OCI-LY7 (cell line): Measurements from ENCODE around the gene LAMB3. TPM values are rescaled to one million over a fixed set of nuclear protein-coding genes. Genes with fewer than 3 reads are reported as not detected.

Experiments used
- BruUV-seq: library from RNA; stranded (reverse); fragments of 400-500 nt; replicated peaks from 2 replicates; lab custom pipeline; 2021; lab: Mats Ljungman, UMichigan
- CTCF ChIA-PET: fragments of 300-600 bp; sonication (Branson Sonifier 250); formaldehyde crosslinking; loops from one replicate; lab custom pipeline; 2022; ENCODE audit warnings: antibody characterized with exemption; ENCODE audit not compliant: unreplicated experiment; lab: Charles Lee
- POLR2A ChIA-PET: fragments of 300-600 bp; sonication (Branson Sonifier 250); formaldehyde crosslinking; loops from one replicate; lab custom pipeline; 2022; ENCODE audit warnings: antibody characterized with exemption; lab: Charles Lee
- DNase-seq: peaks from one replicate; pipeline ENCODE4 v3.0.0-alpha.2; 2015; ENCODE audit warnings: low spot score
- H2AFZ ChIP-seq: fragments of 200-600 bp; sonication (generic), shearing (Covaris generic); 2 replicates; pipeline ENCODE4 v1.6.1; 2014; ENCODE audit warnings: mild to moderate bottlenecking, antibody characterized with exemption, low read length, moderate library complexity
- H3K27ac ChIP-seq: fragments of 200-600 bp; sonication (generic); 2 replicates; pipeline ENCODE4 v1.5.1; 2014; ENCODE audit warnings: mixed run types, low read depth, mild to moderate bottlenecking, moderate library complexity, low read length, inconsistent platforms; ENCODE audit not compliant: poor library complexity, severe bottlenecking
- H3K36me3 ChIP-seq: fragments of 200-600 bp; sonication (generic); 2 replicates; pipeline ENCODE4 v1.6.1; 2014; ENCODE audit warnings: mild to moderate bottlenecking, antibody characterized with exemption, low read length, moderate library complexity, mixed read lengths; ENCODE audit not compliant: insufficient read depth
- H3K4me1 ChIP-seq: fragments of 200-600 bp; sonication (generic); 2 replicates; pipeline ENCODE4 v1.5.1; 2014; ENCODE audit warnings: mild to moderate bottlenecking, low read length; ENCODE audit not compliant: insufficient read depth, poor library complexity, severe bottlenecking
- H3K4me2 ChIP-seq: fragments of 200-600 bp; sonication (generic); 2 replicates; pipeline ENCODE4 v1.6.1; 2014; ENCODE audit warnings: mild to moderate bottlenecking, low read length
- H3K4me3 ChIP-seq: fragments of 200-600 bp; sonication (generic); 2 replicates; pipeline ENCODE4 v1.5.1; 2014; ENCODE audit warnings: mild to moderate bottlenecking, low read depth, low read length; ENCODE audit not compliant: poor library complexity, severe bottlenecking
- H3K79me2 ChIP-seq: fragments of 200-600 bp; sonication (generic); 2 replicates; pipeline ENCODE4 v1.6.1; 2016; ENCODE audit warnings: low read depth, mild to moderate bottlenecking, low read length, moderate library complexity, mixed read lengths; ENCODE audit not compliant: insufficient read depth
- H3K9me2 ChIP-seq: fragments of 200-600 bp; sonication (generic); 2 replicates; pipeline ENCODE4 v1.6.1; 2016; ENCODE audit warnings: mild to moderate bottlenecking, low read length, mixed read lengths; ENCODE audit not compliant: insufficient read depth
- H3K9me3 ChIP-seq: fragments of 200-600 bp; sonication (generic); 2 replicates; pipeline ENCODE4 v1.6.1; 2014; ENCODE audit warnings: mild to moderate bottlenecking, mixed run types, low read length, mixed read lengths
- H4K20me1 ChIP-seq: fragments of 200-600 bp; sonication (generic); 2 replicates; pipeline ENCODE4 v1.6.1; 2014; ENCODE audit warnings: mild to moderate bottlenecking, antibody characterized with exemption, low read length, moderate library complexity, mixed read lengths; ENCODE audit not compliant: insufficient read depth
- EZH2phosphoT487 ChIP-seq: fragments of 200-600 bp; sonication (generic); IDR thresholded peaks from 2 replicates; pipeline ENCODE4 v1.6.1; 2018; ENCODE audit warnings: low read depth, borderline replicate concordance, mild to moderate bottlenecking, mixed run types, antibody characterized with exemption, low read length, moderate library complexity, mixed read lengths
- intact Hi-C: fragments of 100-400 bp; cut with micrococcal nuclease; formaldehyde crosslinking; loops from one replicate; pipeline ENCODE4 v1.10.0; 2022; ENCODE audit not compliant: unreplicated experiment
- total RNA-seq, 2 experiments: library from RNA; depleted of rRNA in 1 of 2; stranded (reverse); fragments of >200 nt in 1 of 2; shearing (Covaris generic) in 1 of 2; gene quantifications; 2 replicates each; pipeline ENCODE4 v1.2.3, GENCODE V29; 2014 to 2022
- TF ChIP-seq, protein P1 (sequence below): fragments of 200-600 bp; sonication (generic); conservative IDR thresholded peaks from 2 replicates; pipeline ENCODE4 v1.5.1; 2014; ENCODE audit warnings: mild to moderate bottlenecking, antibody characterized with exemption, low read length, moderate library complexity, mixed read lengths

Gene LAMB3
- total RNA-seq, 2 experiments from 2014 or later = 0.41 to 0.46 TPM

GRCh38 chr1:209626346-209627026, 25.7 kb downstream of the LAMB3 start:
- Histone ChIP-seq H3K9me2 (no peaks in the 10 kb centered on the region), H2AFZ (no peak overlapping the region), H3K4me3 (no peak overlapping the region), H3K27ac (no peak overlapping the region), H3K4me2 (no peak overlapping the region), H3K36me3 (no peaks in the 10 kb centered on the region), H3K79me2 (no peaks in the 10 kb centered on the region), H3K4me1 (no peaks in the 10 kb centered on the region), H4K20me1 (no peaks in the 10 kb centered on the region), H3K9me3 (no peaks in the 10 kb centered on the region)
- BruUV-seq = no TSS peak
- ChIA-PET POLR2A (interaction anchor here (0.5 kb wide), 1 partner anchor 360 kb away, joined by 3 read pairs; no protein-coding TSS in a partner anchor), CTCF (interaction anchor here (0.6 to 0.7 kb wide), 2 partner anchors 8 to 62 kb away, joined by 3 read pairs; no protein-coding TSS in a partner anchor)
- intact Hi-C loops = loop anchor here (5.0 kb wide), 1 partner anchor 49 kb away; no protein-coding TSS in a partner anchor
- no peak for DNase-seq
- no peak for TF ChIP-seq EZH2phosphoT487
- TF ChIP-seq, protein P1, sequence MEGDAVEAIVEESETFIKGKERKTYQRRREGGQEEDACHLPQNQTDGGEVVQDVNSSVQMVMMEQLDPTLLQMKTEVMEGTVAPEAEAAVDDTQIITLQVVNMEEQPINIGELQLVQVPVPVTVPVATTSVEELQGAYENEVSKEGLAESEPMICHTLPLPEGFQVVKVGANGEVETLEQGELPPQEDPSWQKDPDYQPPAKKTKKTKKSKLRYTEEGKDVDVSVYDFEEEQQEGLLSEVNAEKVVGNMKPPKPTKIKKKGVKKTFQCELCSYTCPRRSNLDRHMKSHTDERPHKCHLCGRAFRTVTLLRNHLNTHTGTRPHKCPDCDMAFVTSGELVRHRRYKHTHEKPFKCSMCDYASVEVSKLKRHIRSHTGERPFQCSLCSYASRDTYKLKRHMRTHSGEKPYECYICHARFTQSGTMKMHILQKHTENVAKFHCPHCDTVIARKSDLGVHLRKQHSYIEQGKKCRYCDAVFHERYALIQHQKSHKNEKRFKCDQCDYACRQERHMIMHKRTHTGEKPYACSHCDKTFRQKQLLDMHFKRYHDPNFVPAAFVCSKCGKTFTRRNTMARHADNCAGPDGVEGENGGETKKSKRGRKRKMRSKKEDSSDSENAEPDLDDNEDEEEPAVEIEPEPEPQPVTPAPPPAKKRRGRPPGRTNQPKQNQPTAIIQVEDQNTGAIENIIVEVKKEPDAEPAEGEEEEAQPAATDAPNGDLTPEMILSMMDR = no peak

GRCh38 chr1:209625791-209626285, 26.4 kb downstream of the LAMB3 start:
- CTCF ChIA-PET = interaction anchor here (0.7 kb wide), 1 partner anchor 8 kb away, joined by 3 read pairs; no protein-coding TSS in a partner anchor
- no peak overlapping the region for H3K4me3 ChIP-seq
- no peak overlapping the region for H2AFZ ChIP-seq
- intact Hi-C loops = loop anchor here (5.0 kb wide), 1 partner anchor 49 kb away; no protein-coding TSS in a partner anchor
- H3K9me3 ChIP-seq = no peaks in the 10 kb centered on the region
- no peaks in the 10 kb centered on the region for H3K79me2 ChIP-seq
- DNase-seq = no peak
- H3K4me2 ChIP-seq = no peak overlapping the region
- TF ChIP-seq EZH2phosphoT487 = no peak
- TF ChIP-seq, protein P1 = no peak
- no peaks in the 10 kb centered on the region for H3K36me3 ChIP-seq
- no peaks in the 10 kb centered on the region for H3K4me1 ChIP-seq
- POLR2A ChIA-PET = no interaction called here
- H3K9me2 ChIP-seq = no peaks in the 10 kb centered on the region
- no peaks in the 10 kb centered on the region for H4K20me1 ChIP-seq
- BruUV-seq = no TSS peak
- no peak overlapping the region for H3K27ac ChIP-seq
